SH-SY5Y (cell line): ENCODE measurements around the gene NTM.

ENCODE experiments used
- GATA2 ChIP-seq: IDR thresholded peaks from 2 replicates; pipeline ENCODE4 v1.6.1; 2011; ENCODE audit warnings: mild to moderate bottlenecking, low read depth, low read length
- GATA3 ChIP-seq: IDR thresholded peaks from 2 replicates; pipeline ENCODE4 v1.6.1; 2011; ENCODE audit warnings: low read depth, mild to moderate bottlenecking, low read length, moderate library complexity

NTM gene

GRCh38 chr11:131663405-131664200 lies 293.2 kb downstream of the NTM start:
- no peak for TF ChIP-seq GATA2
- TF ChIP-seq GATA3: no peak

GRCh38 chr11:131664293-131664692 lies 293.9 kb downstream of the NTM start:
- no peak for TF ChIP-seq GATA2
- no peak for TF ChIP-seq GATA3

- TF ChIP-seq GATA2 (no peak), GATA3 (no peak)
Observed at GRCh38 chr11:131664816-131665215, 294.4 kb downstream of the NTM start.

- TF ChIP-seq GATA3 (no peak), GATA2 (no peak)
Observed at GRCh38 chr11:131665344-131665968, 295.0 kb downstream of the NTM start.

- TF ChIP-seq GATA3 (no peak), GATA2 (no peak)
Observed at GRCh38 chr11:131666006-131666405, 295.6 kb downstream of the NTM start.

GRCh38 chr11:131666617-131667016 lies 296.2 kb downstream of the NTM start:
- no peak for TF ChIP-seq GATA3
- no peak for TF ChIP-seq GATA2

- TF ChIP-seq GATA2 (no peak), GATA3 (no peak)
Observed at GRCh38 chr11:131667566-131667965, 297.2 kb downstream of the NTM start.

- TF ChIP-seq GATA2: no peak
Observed at GRCh38 chr11:131668500-131669400, 298.3 kb downstream of the NTM start.

- no peak for TF ChIP-seq GATA2
- no peak for TF ChIP-seq GATA3
Observed at GRCh38 chr11:131669401-131669780, 299.0 kb downstream of the NTM start.

GRCh38 chr11:131670876-131671275 lies 300.5 kb downstream of the NTM start:
- no peak for TF ChIP-seq GATA2
- no peak for TF ChIP-seq GATA3

GRCh38 chr11:131671320-131671719 lies 300.9 kb downstream of the NTM start:
- TF ChIP-seq GATA2 (no peak), GATA3 (no peak)

GRCh38 chr11:131671734-131672133 lies 301.3 kb downstream of the NTM start:
- TF ChIP-seq GATA3 (no peak), GATA2 (no peak)

GRCh38 chr11:131672191-131672590 lies 301.8 kb downstream of the NTM start:
- TF ChIP-seq GATA2 (no peak), GATA3 (no peak)

GRCh38 chr11:131674051-131674755 lies 303.8 kb downstream of the NTM start:
- TF ChIP-seq GATA2 (no peak), GATA3 (no peak)
